HG02981 (cell line): ENCODE data around the gene IL4R.
"Not testable (repeated sequence)": the region's sequence is repeated elsewhere in the genome, so short reads cannot be mapped to it uniquely, and the experiment has no call there.

ENCODE experiments used
- ATAC-seq: cut with Tn5 transposase; IDR thresholded peaks from one replicate; pipeline ENCODE4 v1.9.1; 2021; ENCODE audit warnings: mild to moderate bottlenecking, moderate library complexity; ENCODE audit not compliant: unreplicated experiment

The IL4R gene

GRCh38 chr16:27313422-27314160 lies at the start of gene IL4R:
TSS of gene IL4R (plus strand) at chr16:27313974. CDS start at chr16:27340204, 26,230 bp downstream.
- ATAC-seq, result peak; percentile 50

GRCh38 chr16:27264151-27264550 lies 49.6 kb upstream of the IL4R start:
- ATAC-seq, result no peak

GRCh38 chr16:27265982-27266381 lies 47.8 kb upstream of the IL4R start:
- no peak for ATAC-seq

- ATAC-seq, result no peak
Observed at GRCh38 chr16:27267037-27267677, 46.6 kb upstream of the IL4R start.

GRCh38 chr16:27268376-27269299 lies 45.1 kb upstream of the IL4R start, which contains the start of gene NSMCE1:
TSS of gene NSMCE1 (minus strand) at chr16:27268772. CDS start at chr16:27257570, 11,202 bp downstream.
- peak; percentile 94 for ATAC-seq

- ATAC-seq, result no peak
Observed at GRCh38 chr16:27269300-27270150, 44.2 kb upstream of the IL4R start.

- ATAC-seq, result no peak
Observed at GRCh38 chr16:27270349-27270748, 43.4 kb upstream of the IL4R start.

- no peak for ATAC-seq
Observed at GRCh38 chr16:27272076-27272475, 41.7 kb upstream of the IL4R start.

GRCh38 chr16:27272697-27273096 lies 41.1 kb upstream of the IL4R start:
- ATAC-seq, result not testable (repeated sequence)

- ATAC-seq, result no peak
Observed at GRCh38 chr16:27273330-27273669, 40.5 kb upstream of the IL4R start.

GRCh38 chr16:27273670-27274423 lies 39.9 kb upstream of the IL4R start:
- ATAC-seq, result peak; percentile 59

- ATAC-seq, result not testable (repeated sequence)
Observed at GRCh38 chr16:27274424-27274874, 39.3 kb upstream of the IL4R start.

- no peak for ATAC-seq
Observed at GRCh38 chr16:27275394-27275793, 38.4 kb upstream of the IL4R start.

- no peak for ATAC-seq
Observed at GRCh38 chr16:27281243-27281642, 32.5 kb upstream of the IL4R start.

GRCh38 chr16:27284865-27285675 lies 28.7 kb upstream of the IL4R start:
- ATAC-seq, result no peak

- ATAC-seq, result no peak
Observed at GRCh38 chr16:27285676-27286196, 28.0 kb upstream of the IL4R start.

- ATAC-seq, result no peak
Observed at GRCh38 chr16:27286451-27286850, 27.3 kb upstream of the IL4R start.

GRCh38 chr16:27287051-27287811 lies 26.5 kb upstream of the IL4R start:
- no peak for ATAC-seq
